GM21529 (cell line): ENCODE data around the gene GYPB.
"Not testable (repeated sequence)": the region's sequence is repeated elsewhere in the genome, so short reads cannot be mapped to it uniquely, and the experiment has no call there.

Experiments used
- ATAC-seq: cut with Tn5 transposase; IDR thresholded peaks from one replicate; pipeline ENCODE4 v1.9.1; 2021; ENCODE audit not compliant: unreplicated experiment

GYPB gene

DNA sequence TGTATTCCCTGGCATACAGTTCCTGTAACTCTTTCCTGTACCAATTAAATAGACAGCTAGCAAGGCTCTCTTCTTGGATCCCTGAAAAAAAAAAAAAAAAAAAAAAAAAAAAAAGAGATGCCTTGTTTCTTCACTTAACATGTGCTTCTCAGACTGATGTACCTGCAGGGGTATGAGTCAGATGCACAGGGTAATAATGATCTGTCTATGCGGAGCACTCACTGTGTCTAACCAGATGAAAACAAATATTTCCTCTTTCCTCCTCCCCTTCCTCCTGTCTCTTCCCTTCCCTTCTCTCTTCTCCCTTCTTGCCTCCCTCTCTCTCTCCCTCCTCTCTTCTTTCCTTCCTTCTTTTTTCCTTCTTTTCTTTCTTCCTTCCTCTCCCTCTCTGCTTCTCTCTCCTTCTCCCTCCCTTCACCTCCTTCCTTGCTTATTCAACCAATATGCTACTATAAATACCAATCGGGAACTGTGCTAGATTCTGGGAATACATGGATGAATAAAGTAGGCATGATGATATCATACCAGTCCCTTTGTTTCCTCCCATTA, 3.0 kb downstream of the GYPB start:
- ATAC-seq: not testable (repeated sequence)

DNA sequence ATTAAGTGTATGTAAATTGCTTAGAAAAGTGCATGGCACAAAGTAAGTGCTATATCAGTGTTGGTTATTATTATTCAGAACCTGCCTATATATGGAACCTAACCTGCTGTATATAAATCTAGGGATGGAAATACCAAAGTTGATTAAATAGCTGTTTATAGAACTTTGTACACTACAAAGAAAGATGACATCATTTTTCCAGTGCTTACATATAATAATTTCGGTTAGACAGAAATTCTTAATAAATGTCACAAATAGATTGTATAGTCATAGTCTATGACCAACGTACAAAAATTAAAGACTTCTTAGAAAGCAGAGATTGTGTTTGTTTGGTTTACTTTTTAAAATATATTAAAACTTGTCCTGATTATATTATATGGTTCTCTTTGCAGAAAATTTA, 4.4 kb downstream of the GYPB start:
- no peak for ATAC-seq

DNA sequence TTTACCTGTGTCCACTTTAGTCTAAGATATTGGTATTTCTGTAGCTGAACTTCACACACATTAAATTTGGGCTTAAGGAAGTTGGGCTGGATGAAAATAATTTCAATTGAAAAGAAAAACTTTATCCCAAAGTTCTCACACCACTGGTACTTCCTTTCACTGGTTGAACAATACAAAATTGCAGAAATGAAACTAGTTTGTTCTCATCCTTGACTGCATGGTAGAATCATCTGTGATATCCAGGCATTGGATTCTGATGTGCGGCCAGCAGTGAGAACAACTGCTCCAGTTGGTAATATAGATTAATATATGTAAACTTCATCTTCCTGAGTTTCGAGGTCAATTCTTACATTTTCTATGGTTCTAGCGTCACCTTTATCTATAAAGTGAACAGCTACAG, 10.6 kb downstream of the GYPB start:
- not testable (repeated sequence) for ATAC-seq

DNA sequence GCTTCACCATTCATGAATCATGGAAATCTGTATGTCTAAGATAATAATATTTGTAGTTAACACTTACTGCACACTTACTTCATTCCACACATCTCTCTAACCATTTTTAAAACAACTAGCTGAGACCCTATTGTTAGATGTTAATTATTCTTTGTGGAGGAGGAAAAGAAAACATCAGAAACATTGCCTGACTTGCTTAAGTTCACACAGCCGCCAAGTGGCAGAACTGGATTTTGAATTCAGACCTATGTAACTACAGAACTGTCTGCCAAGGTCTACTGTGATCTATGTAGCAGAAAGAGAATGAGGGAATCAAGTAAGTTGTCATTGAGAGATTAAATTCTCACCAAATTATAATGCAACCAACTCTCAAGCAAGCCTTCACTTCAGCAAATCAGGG, 11.2 kb downstream of the GYPB start:
- not testable (repeated sequence) for ATAC-seq

DNA sequence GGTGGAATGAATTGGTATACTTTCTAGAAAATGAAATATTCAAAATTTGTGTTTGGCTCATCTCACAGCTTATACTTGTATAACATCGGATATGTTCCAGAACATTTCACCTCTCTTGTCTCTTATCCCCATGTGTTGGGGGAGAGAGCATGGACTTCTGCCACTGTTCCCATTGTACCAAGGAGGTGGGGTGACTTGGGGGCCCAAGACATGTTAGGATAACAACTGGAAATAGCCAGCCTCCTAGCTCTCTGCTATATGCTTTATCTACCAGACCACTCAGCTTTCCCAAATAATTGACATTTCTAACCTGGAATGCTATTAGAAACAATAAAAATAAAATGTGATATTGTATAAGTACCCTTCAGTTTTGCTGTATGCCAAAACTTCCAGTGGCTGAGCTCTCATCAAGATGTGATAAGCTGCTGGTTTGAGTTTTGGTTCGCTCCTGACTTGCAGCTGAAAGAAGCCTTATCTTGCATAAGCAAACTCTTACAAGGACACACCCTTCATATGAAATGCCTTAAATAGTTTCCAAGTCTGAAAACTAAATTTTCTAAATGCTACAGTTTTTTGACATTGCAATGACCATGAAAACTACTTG, 12.9 kb downstream of the GYPB start:
- not testable (repeated sequence) for ATAC-seq

DNA sequence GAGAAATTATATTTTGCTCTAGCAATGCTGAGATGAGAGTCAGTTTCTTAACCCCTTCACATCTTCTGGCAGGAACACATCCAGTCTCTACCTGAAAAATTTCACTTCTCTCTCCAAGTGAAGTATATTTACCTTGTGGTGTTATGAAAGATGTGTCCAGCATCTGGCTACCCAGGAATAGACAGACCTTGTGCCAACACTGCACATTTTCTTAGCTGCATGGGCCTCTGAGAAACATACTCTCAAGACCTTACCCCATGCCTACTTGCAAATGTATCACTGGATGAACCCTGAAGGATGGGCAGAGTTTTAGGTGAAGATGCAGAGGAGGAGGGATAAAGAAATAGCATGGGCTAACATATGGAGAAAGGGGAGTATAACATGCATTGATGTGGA, 13.6 kb downstream of the GYPB start:
- ATAC-seq: not testable (repeated sequence)

DNA sequence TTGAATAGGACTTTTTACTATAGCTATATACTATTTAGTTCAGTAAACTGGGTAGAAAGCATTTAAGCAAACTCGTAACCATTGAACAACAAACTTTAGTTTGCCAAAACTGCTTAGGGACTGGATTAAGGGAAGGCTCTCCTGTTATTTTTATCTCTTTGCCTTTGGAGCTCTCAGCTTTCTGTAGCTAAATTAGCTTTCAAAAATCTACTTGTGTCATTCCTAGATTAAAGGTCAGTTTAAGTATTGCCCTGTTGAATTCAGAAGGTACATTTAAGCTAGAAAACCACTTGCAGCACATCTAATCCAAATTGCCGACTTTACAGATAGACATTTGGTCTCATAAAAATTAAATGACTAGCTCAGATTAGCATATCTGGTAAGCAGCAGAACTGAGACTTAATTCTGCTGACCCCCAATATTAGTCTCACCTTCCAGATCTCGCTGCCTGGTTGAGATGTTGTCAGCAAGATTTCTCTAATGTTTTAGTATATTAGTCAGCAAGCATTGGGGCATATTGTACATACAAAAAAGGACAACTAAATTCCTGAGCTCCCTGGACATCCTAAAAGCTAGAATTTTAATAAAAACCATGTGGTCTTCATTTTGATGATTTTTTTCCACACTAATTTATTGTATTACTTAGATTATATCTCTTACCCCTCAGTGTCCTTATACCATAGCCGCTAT, 14.2 kb downstream of the GYPB start:
- ATAC-seq: not testable (repeated sequence)

DNA sequence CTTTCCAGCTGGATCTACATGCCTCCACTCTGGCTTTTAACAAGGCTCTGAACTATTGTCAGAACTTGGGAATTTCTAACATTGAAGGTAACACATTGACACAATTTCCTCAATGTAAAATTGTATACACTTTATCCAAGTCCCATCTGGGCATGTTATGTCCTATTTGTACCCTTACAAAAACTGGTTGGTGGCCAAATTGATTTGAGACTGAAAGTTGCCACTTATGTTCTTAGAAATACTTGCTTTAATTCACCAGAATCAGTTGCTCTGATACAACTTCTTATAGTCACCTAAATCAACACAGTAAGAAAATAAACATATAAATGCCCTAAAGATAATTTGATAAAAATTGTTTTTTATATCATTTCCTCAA, 15.3 kb downstream of the GYPB start:
- not testable (repeated sequence) for ATAC-seq

DNA sequence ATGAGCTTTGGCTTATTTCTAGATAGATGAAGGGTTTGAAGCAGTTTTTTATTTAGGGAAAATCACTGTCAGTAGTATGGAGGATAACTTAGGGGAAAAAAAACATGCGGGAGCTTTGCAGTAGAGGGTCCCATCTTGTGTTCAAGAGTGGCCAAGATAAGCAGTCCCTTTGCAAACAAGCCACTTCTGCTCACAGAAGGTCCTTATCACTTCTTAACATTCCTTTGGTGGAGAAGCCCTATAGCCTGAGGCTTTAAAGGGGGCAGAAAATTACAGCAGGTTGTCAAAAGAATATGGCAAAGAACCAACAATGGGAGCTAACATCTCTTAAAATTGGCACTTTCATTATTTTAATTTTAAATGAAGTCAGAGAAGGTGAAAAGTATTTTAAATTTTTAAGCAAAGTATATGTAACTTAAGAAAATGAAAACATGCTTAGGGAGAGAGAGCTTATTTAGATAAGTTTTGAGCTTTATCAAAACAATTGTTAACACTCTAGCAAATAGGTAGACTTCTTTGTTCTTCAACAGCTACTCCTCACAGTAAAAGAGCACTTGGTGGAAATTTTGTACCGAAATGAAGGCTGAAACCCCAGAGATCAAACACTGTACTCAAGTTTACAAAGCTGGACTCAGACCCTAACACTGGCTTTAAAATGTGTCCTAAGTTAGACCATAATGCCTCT, 15.8 kb downstream of the GYPB start:
- ATAC-seq: not testable (repeated sequence)

DNA sequence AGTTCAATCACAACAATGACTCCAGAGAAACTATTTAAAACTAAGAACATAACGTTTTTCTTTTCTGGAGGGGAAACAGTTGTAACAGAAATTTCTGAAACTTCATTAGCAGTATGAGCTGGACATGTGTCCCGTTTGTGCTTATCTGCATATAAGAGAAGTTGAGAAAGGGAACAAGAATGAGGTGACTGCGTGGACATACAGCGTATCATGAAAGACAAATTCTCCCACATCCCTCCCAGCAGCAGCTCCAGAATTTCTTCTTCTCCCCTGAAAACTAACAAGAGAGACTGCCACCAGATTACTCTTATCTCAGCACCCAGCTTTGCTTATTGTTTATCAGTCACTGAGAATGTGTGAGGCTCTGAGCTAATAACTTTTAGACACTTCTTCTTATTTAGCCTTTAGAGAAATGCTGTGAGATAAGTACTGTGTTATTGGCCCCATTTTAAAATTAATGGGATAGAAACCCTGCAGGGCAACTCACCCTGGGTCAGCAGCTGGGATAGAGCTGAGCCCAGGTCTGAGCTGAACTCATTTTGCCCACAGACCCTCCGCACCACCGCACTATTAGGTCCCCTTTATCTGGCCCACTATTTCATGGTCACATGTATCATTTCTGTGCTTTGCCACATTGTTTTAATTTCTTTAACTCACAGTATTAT, 18.7 kb downstream of the GYPB start:
- ATAC-seq: not testable (repeated sequence)

DNA sequence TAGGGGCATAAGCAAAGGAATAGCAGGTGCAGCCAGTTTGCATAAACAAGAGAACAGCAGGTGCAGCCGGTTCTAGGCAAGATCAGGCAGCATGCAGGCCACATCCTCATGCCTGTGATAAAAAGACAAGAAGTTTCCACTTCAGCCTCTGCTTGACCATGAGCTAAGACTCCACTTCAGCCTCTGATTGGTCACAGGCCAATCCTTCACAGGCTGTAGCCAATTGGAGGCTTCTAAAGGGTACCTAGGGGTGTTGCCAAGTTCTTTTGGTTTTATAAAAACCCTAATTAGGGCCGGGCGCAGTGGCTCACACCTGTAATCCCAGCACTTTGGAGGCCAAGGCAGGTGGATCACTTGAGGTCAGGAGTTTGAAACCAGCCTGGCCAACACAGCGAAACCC, 23.0 kb downstream of the GYPB start:
- ATAC-seq: not testable (repeated sequence)

DNA sequence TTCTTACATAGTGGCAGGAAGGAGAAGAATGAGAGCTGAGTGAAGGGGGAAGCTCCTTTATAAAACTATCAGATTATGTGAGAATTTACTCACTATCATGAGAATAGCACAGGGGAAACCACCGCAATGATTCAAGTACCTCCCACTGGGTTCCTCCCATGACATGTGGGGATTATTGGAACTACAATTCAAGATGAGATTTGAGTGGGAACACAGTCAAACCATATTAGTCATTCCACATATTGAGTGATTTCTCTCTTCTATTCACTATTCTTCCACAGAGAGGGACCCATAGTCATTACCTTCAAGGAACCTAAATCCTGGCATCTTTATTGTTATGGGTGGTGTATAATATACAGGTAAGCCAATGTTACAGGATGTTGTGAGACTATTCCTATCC, 27.4 kb downstream of the GYPB start:
- ATAC-seq: not testable (repeated sequence)

DNA sequence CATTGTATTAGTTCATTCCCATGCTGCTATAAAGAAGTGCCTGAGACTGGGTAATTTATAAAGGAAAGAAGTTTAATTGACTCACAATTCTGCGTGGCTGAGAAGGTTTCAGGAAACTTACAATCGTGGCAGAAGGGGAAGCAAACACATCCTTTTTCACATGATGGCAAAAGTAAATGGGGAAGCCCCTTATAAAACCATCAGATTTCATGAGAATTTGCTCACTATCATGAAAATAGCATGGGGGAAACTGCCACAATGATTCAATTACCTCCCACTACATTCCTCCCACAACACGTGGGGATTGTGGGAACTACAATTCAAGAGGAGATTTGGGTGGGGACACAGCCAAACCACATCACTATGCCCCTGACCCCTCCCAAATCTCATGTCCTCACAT, 28.5 kb downstream of the GYPB start:
- ATAC-seq: not testable (repeated sequence)

DNA sequence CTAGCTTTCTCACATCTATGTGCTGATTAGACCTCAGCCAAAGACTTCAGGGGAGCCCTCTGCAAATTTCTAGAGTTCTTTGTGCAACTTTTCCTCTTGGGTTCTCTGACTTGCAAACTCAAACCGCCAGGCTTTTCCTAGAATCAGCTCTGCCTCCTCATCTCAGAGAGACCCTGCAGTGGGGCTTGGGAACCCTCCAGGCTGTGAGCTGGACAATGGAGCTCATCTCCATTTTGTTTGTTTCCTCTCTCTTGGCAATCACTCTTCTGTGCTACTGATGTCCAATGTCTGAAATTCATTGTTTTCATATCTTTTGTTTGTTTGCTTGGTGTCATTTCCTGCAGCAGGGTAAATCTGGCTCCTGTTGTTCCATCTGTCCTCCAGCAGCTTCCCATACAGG, 33.0 kb downstream of the GYPB start:
- ATAC-seq: no peak

DNA sequence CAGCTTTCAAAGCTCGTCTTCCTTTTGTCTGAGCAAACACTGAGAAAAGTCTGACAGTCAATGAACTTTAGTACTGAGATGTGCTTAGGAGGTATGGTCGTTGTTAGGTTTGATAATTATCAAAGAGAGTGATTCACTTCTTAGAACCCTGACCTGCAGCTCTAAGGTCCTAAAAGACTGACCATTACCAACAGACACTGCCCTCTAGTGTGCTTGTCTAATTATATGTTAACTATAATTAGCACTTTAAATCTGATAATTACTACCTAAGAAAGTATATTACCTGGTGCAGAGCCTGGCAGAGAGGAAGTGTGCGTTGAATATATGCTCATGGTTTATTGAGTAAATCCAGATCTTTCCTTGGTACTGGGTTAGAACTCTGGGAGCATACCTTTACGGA, 38.4 kb downstream of the GYPB start:
- not testable (repeated sequence) for ATAC-seq

DNA sequence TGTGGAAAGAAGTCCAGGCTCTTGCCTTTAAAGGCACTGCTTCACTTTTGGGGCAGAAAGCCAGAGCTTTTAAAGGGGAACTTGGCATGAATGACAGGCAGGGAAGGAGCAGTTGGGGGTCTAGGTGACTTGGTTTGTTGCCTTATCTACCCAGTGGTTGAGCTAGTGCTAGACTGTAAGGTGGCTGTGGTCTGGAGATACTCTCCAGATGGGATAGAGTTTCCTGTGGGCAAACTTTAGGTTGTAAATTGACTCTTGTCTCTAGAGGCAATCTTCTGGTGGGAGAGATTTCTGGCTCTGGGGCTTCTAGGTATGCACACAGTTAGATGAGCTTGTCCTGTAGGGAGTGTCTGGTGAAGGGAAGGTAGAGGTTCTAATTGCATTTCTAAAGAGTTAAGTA, 43.7 kb downstream of the GYPB start:
- not testable (repeated sequence) for ATAC-seq

DNA sequence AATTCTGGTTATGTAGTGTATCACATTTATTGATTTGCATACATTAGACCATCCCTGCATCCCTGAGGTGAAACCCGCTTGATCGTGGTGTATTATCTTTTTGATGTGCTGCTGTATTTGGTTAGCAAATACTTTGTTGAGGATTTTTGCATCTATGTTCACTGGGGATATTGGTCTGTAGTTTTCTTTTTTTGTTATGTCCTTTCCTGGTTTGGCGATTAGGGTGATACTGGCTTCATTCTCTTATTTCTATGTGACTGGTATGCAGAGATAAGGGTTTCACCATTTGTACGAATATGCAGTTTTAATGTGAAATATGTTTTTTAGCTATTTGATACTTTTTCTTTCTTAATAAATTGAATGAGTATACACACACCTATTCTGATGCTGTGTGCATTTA, 45.2 kb downstream of the GYPB start:
- not testable (repeated sequence) for ATAC-seq

DNA sequence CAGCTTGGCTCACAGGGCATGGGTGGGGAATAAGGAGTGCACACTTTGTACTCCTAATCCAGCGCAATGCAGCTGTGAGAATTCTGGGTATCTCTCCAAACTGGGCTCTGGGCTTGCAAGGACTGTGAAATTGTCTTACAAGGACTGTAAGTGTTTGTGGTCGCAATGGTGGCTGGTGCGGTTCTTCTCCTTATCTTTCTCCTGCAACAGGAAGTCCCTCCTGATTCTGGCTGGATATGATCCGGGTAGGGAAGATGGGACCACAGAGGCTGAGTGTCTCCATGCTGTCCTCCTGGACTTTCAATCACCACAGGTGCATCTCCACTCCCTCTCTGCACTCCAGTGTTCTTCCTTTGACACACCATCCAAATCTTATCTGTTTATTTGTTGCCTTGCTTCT, 58.1 kb downstream of the GYPB start:
- no peak for ATAC-seq

DNA sequence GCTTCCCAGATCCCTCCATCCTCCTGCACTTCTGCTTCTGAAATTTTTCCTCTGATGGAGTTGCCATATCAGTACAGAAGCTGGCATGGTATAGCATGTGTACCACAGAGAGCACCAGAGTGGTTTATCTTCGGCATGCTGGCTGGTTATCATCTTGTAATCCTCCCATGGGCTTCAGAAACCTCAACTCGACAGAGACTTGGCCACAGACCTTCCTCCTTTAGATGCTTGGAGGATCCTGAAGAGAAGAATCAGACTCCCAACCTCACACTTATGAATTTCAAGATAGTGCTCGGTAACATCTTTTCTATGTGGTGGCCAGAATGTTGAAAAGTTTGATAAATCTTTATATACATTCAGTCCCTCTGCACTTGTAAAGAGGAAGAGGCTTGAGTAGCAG, 63.9 kb downstream of the GYPB start:
- ATAC-seq: not testable (repeated sequence)

DNA sequence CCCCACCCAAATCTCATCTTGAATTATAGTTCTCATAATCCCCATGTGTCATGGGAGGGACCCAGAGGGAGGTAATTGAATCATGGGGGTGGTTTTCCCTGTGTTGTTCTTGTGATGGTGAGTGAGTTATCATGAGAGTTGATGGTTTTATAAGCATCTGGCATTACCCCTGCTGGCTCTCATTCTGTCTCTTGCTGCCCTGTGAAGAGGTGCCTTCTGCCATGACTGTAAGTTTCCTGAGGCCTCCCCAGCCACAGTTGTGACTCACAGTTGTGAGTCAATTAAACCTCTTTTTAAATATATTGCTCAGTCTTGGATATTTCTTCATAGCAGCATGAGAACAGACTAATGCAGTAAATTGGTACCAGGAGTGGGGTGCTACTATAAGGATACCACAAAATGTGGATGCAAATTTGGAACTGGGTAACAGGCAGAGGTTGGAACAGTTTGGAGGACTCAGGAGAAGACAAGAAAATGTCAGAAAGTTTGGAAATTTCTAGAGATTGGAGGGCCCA, 67.7 kb downstream of the GYPB start:
- ATAC-seq: not testable (repeated sequence)

DNA sequence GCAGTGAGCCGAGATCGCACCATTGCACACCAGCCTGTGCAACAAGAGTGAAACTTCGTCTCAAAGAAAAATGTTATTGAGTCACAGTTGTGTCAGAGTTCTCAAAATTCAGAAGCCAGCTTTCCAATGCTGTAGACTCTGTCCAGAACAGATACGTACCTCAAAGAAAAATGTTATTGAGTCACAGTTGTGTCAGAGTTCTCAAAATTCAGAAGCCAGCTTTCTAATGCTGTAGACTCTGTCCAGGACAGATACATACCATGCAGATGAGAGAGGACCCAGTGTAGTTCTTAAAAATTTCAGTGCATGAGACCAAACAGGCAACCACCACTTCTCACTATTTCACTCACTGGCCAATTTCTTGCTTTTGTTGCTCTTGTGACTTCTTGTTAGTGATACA, 68.2 kb downstream of the GYPB start:
- not testable (repeated sequence) for ATAC-seq
